NOMO-1 (cell line): ENCODE data around the gene MAGEB6.
"Not testable (repeated sequence)": the region's sequence is repeated elsewhere in the genome, so short reads cannot be mapped to it uniquely, and the experiment has no call there.

Experiments used
- DNase-seq, 2 experiments: peaks; one replicate each; lab custom pipeline; 2025; ENCODE audit not compliant: unreplicated experiment in 2 of 2; lab: John Stamatoyannopoulos, UW

MAGEB6 gene

GRCh38 chrX:26192204-26192603, at the start of gene MAGEB6:
TSS of gene MAGEB6 (plus strand) at chrX:26192440. CDS start at chrX:26193847, 1,407 bp downstream.
- DNase-seq, result no peak

GRCh38 chrX:26146024-26146423, 46.2 kb upstream of the MAGEB6 start:
- DNase-seq, result no peak

- DNase-seq, result no peak
These were observed 31.9 kb upstream of the MAGEB6 start, which contains the start of gene MAGEB6B for GRCh38 chrX:26160301-26160700. TSS of gene MAGEB6B (plus strand) at chrX:26160601. CDS start at chrX:26160601, 0 bp downstream.

GRCh38 chrX:26203561-26203960, 11.3 kb downstream of the MAGEB6 start:
- DNase-seq, result no peak

GRCh38 chrX:26204717-26205116, 12.5 kb downstream of the MAGEB6 start:
- not testable (repeated sequence) for DNase-seq

GRCh38 chrX:26208012-26208411, 15.8 kb downstream of the MAGEB6 start:
- no peak for DNase-seq

- DNase-seq, result no peak
These were observed 23.6 kb downstream of the MAGEB6 start, which contains the start of gene MAGEB5 for GRCh38 chrX:26215869-26216268. TSS of gene MAGEB5 (plus strand) at chrX:26216169. CDS start at chrX:26217302, 1,133 bp downstream.

GRCh38 chrX:26219351-26219750, 27.1 kb downstream of the MAGEB6 start:
- no peak for DNase-seq

GRCh38 chrX:26234177-26234576, 41.9 kb downstream of the MAGEB6 start:
- no peak for DNase-seq
